Measurements from ENCODE around the gene TMEM30B. TPM values are rescaled to one million over a fixed set of nuclear protein-coding genes. Genes with fewer than 3 reads are reported as not detected.
A peak's percentile ranks its signal among the peaks of the same experiment; 100 is the strongest.

Gene TMEM30B
- total RNA-seq, 2 donors from 2014 or later: 2.0 to 3.7 TPM

- no peak overlapping the region for H3K4me3 ChIP-seq
- peaks cover 0 to 18% of the 10 kb centered on the region in 2 donors for H3K4me1 ChIP-seq
- no peaks in the 10 kb centered on the region for H3K27me3 ChIP-seq
- peaks cover 0 to 8% of the 10 kb centered on the region in 2 donors for H3K9me3 ChIP-seq
- DNase-seq (ENCODE audit: low spot score): no peak
- H3K36me3 ChIP-seq: no peaks in the 10 kb centered on the region
- no peak for TF ChIP-seq CTCF (IDR thresholded peaks at IDR 0.05)
- peak overlapping the region; percentile 63 to 73 for H3K27ac ChIP-seq
These were observed 45.0 kb upstream of the TMEM30B start for GRCh38 chr14:61326146-61326545.

GRCh38 chr14:61325166-61325565 lies 44.0 kb upstream of the TMEM30B start:
- no peaks in the 10 kb centered on the region for H3K27me3 ChIP-seq
- H3K4me1 ChIP-seq: peaks cover 0 to 22% of the 10 kb centered on the region in 2 donors
- H3K36me3 ChIP-seq: no peaks in the 10 kb centered on the region
- H3K27ac ChIP-seq: peak overlapping the region in 1 of 2 donors; percentile 73
- DNase-seq (ENCODE audit: low spot score): no peak
- peaks cover 0 to 8% of the 10 kb centered on the region in 2 donors for H3K9me3 ChIP-seq
- TF ChIP-seq CTCF (IDR thresholded peaks at IDR 0.05): no peak
- no peak overlapping the region for H3K4me3 ChIP-seq

- H3K9me3 ChIP-seq: peaks cover 0 to 8% of the 10 kb centered on the region in 2 donors
- H3K27me3 ChIP-seq: no peaks in the 10 kb centered on the region
- H3K36me3 ChIP-seq: no peaks in the 10 kb centered on the region
- H3K4me3 ChIP-seq: peak overlapping the region; percentile 5 to 83
- peak overlapping the region; percentile 20 to 76 for H3K27ac ChIP-seq
- H3K4me1 ChIP-seq: peaks cover 0 to 22% of the 10 kb centered on the region in 2 donors
- no peak for DNase-seq (ENCODE audit: low spot score)
- no peak for TF ChIP-seq CTCF (IDR thresholded peaks at IDR 0.05)
These were observed 42.8 kb upstream of the TMEM30B start for GRCh38 chr14:61323970-61324369.

- Histone ChIP-seq H3K27me3 (no peaks in the 10 kb centered on the region), H3K4me1 (peaks cover 0 to 19% of the 10 kb centered on the region in 2 donors), H3K36me3 (no peaks in the 10 kb centered on the region), H3K9me3 (peaks cover 0 to 8% of the 10 kb centered on the region in 2 donors), H3K4me3 (peak overlapping the region; percentile 50 to 83), H3K27ac (peak overlapping the region; percentile 70 to 76)
- no peak for DNase-seq (ENCODE audit: low spot score)
- TF ChIP-seq CTCF (IDR thresholded peaks at IDR 0.05): no peak
These were observed 41.7 kb upstream of the TMEM30B start for GRCh38 chr14:61322799-61323290.

- peak overlapping the region; percentile 70 to 76 for H3K27ac ChIP-seq
These were observed 41.1 kb upstream of the TMEM30B start for GRCh38 chr14:61322011-61322798.

More at GRCh38 chr14:61322011-61322798, 41.1 kb upstream of the TMEM30B start:
- H3K4me1 ChIP-seq: peaks cover 0 to 19% of the 10 kb centered on the region in 2 donors
- no peaks in the 10 kb centered on the region for H3K27me3 ChIP-seq
- TF ChIP-seq CTCF (IDR thresholded peaks at IDR 0.05): no peak
- H3K9me3 ChIP-seq: peaks cover 0 to 8% of the 10 kb centered on the region in 2 donors
- DNase-seq (ENCODE audit: low spot score): no peak
- H3K4me3 ChIP-seq: peak overlapping the region; percentile 50 to 83
- H3K36me3 ChIP-seq: no peaks in the 10 kb centered on the region
